ENCODE results near the gene EFNA5.

EFNA5 gene

GRCh38 chr5:107514305-107514704 is 156.4 kb downstream of the EFNA5 start:
- Histone ChIP-seq H3K9me3 (ENCODE audit: insufficient read depth, low read length, severe bottlenecking) (no peaks in the 10 kb centered on the region), H3K27ac (ENCODE audit: low read length) (peak overlapping the region; percentile 52), H3K9ac (ENCODE audit: low read depth, low read length) (no peak overlapping the region), H3K36me3 (ENCODE audit: insufficient read depth, low read length) (no peaks in the 10 kb centered on the region), H3K4me3 (ENCODE audit: low read depth in 1 of 2, low read length in 2 of 2) (no peak overlapping the region), H3K4me2 (ENCODE audit: insufficient read depth, low read length) (no peak overlapping the region), H2AFZ (ENCODE audit: low read depth, low read length) (peak overlapping the region; percentile 6; the same call in 1 of the 2 replicates), H3K27me3 (ENCODE audit: insufficient read depth, low read length, poor library complexity) (no peaks in the 10 kb centered on the region), H3K79me2 (ENCODE audit: insufficient read depth, low read length) (no peaks in the 10 kb centered on the region), H3K4me1 (ENCODE audit: insufficient read depth, low read length) (peaks cover 55% of the 10 kb centered on the region), H4K20me1 (ENCODE audit: insufficient read depth, low read length) (no peaks in the 10 kb centered on the region)
- no peak for DNase-seq
- no peak for ATAC-seq (ENCODE audit: insufficient read depth, low read depth)
- TF ChIP-seq CTCF (IDR thresholded peaks at IDR 0.05; ENCODE audit: borderline replicate concordance, extremely low read depth, low read length, poor library complexity, severe bottlenecking) (no peak), EZH2 (IDR thresholded peaks at IDR 0.05; ENCODE audit: borderline replicate concordance, low read depth, low read length, severe bottlenecking) (no peak)

DNA sequence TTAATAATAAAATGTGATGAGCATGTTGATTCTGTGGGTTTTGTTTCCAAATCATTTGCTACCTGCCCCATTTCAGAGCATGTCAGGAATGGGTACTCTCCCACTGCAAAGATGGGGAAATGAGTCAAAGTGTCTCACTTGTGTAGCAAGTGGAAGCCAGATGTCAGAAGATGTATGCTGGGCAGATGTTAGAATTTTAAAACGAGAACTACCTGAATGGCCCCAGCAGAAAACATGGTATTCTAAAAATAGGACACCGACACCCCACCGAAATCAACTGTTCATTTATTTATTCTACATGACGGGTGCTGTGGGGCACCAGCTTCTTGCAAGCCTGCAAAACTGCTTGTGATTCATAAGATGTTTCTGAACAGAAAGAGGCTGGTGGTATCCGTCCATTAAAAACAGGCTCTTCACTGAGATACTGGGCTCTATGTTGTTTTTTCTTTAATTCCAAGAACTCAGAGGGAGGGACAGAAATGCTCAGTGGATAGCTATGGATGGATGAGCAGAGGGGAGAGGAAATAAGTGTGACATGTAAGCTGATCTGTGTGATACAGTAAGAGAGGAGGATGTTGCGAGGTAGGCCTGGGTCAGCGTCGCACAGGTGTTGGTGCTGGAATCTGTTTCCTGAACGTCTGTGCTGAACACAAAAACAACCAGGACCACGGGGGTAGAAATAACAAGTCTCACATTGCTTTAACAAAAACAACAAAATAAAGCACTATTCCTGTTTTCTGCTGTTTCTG is 157.2 kb downstream of the EFNA5 start:
- peak overlapping the region; percentile 52 for H3K27ac ChIP-seq (ENCODE audit: low read length)
- peak overlapping the region; percentile 25; the same call in 1 of the 2 replicates for H3K4me2 ChIP-seq (ENCODE audit: insufficient read depth, low read length)
- H3K4me3 ChIP-seq (ENCODE audit: low read depth in 1 of 2, low read length in 2 of 2) = no peak overlapping the region

GRCh38 chr5:107512029-107512428 is 158.7 kb downstream of the EFNA5 start:
- Histone ChIP-seq H4K20me1 (ENCODE audit: insufficient read depth, low read length) (no peaks in the 10 kb centered on the region), H3K4me2 (ENCODE audit: insufficient read depth, low read length) (no peak overlapping the region), H3K4me3 (ENCODE audit: low read depth in 1 of 2, low read length in 2 of 2) (no peak overlapping the region), H3K27me3 (ENCODE audit: insufficient read depth, low read length, poor library complexity) (no peaks in the 10 kb centered on the region), H3K4me1 (ENCODE audit: insufficient read depth, low read length) (peaks cover 49% of the 10 kb centered on the region), H3K27ac (ENCODE audit: low read length) (peak overlapping the region; percentile 52; the same call in 1 of the 2 replicates), H2AFZ (ENCODE audit: low read depth, low read length) (peak overlapping the region; percentile 57; the same call in 1 of the 2 replicates), H3K9me3 (ENCODE audit: insufficient read depth, low read length, severe bottlenecking) (no peaks in the 10 kb centered on the region), H3K79me2 (ENCODE audit: insufficient read depth, low read length) (no peaks in the 10 kb centered on the region), H3K36me3 (ENCODE audit: insufficient read depth, low read length) (no peaks in the 10 kb centered on the region), H3K9ac (ENCODE audit: low read depth, low read length) (no peak overlapping the region)
- ATAC-seq (ENCODE audit: insufficient read depth, low read depth) = peak; percentile 52
- no peak for TF ChIP-seq EZH2 (IDR thresholded peaks at IDR 0.05; ENCODE audit: borderline replicate concordance, low read depth, low read length, severe bottlenecking)
- TF ChIP-seq CTCF (IDR thresholded peaks at IDR 0.05; ENCODE audit: borderline replicate concordance, extremely low read depth, low read length, poor library complexity, severe bottlenecking) = no peak
- DNase-seq = no peak

More for the DNA sequence above, 157.2 kb downstream of the EFNA5 start:
- no peaks in the 10 kb centered on the region for H3K27me3 ChIP-seq (ENCODE audit: insufficient read depth, low read length, poor library complexity)
- DNase-seq (peak; percentile 47), ATAC-seq (ENCODE audit: insufficient read depth, low read depth) (peak; percentile 78)
- H3K4me1 ChIP-seq (ENCODE audit: insufficient read depth, low read length) = peaks cover 53% of the 10 kb centered on the region
- no peak for TF ChIP-seq CTCF (IDR thresholded peaks at IDR 0.05; ENCODE audit: borderline replicate concordance, extremely low read depth, low read length, poor library complexity, severe bottlenecking)
- no peaks in the 10 kb centered on the region for H3K9me3 ChIP-seq (ENCODE audit: insufficient read depth, low read length, severe bottlenecking)
- H3K79me2 ChIP-seq (ENCODE audit: insufficient read depth, low read length) = no peaks in the 10 kb centered on the region
- 0 out of 2 replicates have a peak overlapping the region, but pooled peaks have one; percentile 43 for H2AFZ ChIP-seq (ENCODE audit: low read depth, low read length)
- peak overlapping the region; percentile 17; the same call in 1 of the 2 replicates for H3K9ac ChIP-seq (ENCODE audit: low read depth, low read length)
- H4K20me1 ChIP-seq (ENCODE audit: insufficient read depth, low read length) = no peaks in the 10 kb centered on the region
- no peaks in the 10 kb centered on the region for H3K36me3 ChIP-seq (ENCODE audit: insufficient read depth, low read length)

All from DND-41 (cell line).